ENCODE measurements around the gene PKM.
A peak's percentile ranks its signal among the peaks of the same experiment; 100 is the strongest.

Gene PKM

DNA sequence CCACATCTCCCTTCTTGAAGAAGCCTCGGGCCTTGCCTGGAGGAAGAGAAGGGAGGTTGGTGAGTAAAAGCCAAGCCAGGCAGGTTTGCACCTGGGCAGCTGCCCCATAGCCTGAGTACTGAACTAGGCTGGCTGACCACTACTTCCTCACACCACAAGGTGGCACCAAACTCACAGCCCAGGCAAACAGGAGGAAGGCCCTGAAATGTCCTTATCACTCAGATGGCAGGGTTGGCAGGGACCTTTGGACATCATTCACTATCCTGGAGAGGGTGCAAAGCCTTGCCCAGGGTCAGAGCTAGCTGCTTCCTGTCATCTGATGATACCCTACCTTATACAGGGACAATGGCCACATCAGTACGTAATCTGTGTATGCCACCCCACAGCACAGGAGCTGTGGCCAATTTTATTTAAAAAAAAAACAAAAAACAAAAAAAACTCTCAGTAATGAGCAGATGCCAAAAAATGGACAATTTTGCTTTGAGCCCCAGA lies 31.2 kb downstream of the PKM start:
- DNase-seq = peak; percentile 77

DNA sequence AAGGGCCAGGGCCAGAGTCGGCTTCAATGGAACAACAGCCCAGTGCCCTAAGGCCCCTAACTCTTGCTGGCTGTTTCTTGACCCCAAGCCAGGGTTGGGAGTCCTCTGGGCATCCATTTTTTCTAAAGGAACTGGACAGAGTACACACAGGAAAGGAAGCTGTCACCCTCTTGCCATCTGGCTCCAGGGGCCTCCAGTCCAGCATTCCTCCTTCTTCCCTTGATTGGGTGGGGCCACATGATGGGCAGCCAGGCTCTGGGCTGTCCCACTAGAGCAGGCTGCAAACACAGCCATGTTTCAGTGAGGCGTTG lies 31.8 kb downstream of the PKM start:
- no peak for DNase-seq

DNA sequence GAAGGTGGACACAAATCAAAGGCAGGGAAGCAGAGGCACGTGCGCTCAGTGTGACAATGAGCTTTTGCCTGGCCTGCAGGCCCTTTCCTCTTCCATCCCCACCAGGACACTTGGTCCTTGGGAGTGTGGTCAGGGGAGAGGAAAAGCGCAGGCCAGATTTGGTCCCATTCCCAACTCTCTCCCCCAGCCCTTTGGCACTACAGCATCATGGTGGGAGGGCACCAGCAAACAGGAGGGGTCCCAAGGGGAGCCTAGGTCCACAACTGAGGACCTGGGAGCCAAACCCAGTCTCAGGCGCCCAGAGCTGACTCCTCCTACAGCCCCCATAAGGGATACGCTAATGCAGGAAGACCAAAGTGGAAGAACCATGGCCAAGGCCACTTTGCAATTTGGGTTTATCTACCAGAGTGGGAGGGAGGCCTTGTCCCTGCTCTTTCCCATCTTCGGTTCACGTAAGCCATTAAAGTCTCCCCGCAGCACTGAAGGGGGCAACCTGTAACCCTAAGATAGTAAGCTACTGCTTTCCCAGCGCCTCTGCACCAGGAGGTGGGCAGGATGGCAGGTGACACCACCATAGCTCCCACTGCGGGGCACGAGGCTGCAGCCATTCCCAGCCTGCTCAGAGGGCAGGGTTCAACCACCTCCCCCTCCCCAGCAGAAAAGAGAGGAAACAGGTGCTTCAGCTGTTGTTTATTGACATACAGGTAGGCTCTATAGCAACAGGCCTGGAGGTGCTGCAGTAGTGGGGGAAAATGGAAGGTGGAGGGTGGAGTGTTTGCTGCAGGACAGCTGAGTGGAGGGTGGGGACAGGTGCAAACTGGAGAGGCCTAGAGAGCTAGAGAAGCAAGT lies 32.4 kb downstream of the PKM start:
- DNase-seq = no peak

GRCh38 chr15:72197460-72198355 lies 33.3 kb downstream of the PKM start, which contains the start of gene GRAMD2A:
TSS of gene GRAMD2A (minus strand) at chr15:72197787.
- DNase-seq = peak; percentile 60

DNA sequence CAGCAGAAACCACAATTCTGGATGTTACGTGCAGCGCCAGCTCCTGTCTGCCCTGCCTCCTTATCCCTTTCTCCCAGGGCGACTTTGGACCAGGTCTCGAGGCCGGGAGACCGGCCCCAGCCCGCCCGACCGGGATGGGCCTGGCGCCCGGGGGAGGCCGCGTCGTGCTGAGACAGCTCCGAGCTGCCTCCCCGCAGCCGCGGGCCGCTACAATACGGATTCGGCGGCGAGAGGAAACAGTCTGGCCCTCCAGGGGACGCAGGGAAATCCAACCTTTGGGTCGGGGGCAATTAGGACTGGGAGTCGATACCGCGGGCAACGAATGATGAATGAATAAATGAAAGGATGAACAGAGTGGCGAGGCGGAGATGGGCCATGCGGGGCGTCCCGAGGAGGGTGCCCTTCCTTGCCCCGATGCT lies 33.9 kb downstream of the PKM start:
- DNase-seq = peak; percentile 67

DNA sequence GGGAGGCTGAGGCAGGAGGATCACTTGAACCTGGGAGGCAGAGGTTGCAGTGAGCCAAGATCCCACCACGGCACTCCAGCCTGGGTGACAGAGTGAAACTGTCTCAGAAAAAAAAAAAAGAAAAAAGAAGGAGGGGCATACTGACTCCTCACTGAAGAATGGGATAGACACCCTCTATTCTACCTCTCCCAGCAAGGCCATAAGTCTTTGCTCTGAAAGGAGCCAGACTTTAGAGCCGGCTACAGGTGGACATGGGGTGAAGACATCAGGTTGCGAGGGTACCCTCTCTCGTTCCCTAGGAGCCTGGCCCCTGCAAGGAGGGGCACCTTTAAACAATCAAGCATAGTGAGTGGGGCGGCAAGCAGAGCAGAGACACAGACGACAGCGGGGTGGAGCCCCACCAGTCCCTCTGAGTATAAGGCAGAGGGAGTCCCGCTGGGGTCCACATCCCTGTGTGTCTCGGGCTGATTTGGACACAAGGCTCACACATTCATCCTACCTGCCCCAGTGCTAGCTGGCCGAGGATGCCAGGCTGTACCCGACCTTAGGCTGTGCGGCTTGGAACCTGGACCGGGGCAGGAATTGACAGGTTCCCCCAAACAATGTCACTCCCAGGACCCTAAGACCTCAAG lies 34.5 kb downstream of the PKM start:
- DNase-seq = no peak

GRCh38 chr15:72195101-72195511 lies 35.9 kb downstream of the PKM start:
- DNase-seq = no peak

DNA sequence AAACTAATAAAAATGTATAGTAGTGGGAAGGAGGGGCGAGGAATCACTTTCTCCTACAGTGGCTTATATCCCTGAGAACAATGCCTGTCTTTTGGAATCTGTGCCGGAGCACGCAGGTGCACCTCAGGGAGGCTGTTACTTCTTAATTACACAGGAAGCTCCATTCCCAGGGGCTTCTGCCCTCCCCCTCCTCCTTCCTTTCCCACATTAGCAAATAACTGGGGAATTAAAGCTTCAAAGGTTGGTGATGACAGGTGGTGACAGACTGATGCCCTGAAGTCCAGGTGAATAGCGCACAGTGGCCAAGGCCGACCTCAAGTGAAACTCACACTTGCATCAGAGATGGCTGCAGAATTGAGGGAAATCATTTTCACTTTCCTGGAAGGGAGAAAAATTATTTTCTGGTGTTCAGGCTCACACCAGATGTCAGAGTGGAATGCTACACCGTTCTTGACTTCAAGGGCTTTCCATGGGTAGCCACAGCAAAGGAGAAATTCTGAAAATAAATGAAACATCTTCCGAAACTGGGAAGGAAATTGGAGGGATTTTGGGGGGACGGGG lies 37.1 kb downstream of the PKM start:
- DNase-seq = no peak

DNA sequence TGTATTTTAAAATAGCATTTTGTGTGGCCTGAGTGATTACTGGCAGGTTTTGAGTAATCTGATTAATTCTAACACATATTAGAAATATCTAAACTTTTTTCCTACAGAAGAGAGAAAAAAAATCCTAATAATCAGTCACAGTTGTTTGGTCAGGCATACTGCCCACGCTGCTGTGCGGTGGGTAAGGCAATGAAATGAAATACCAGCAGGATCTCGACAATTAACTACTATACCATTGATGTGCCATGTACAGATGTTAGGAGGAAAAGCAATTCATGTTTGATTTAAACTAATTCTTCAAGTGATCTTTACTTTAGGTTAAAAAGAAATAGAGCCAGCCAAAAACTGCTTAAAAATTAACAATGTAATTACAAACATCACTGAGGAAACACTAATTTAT lies 38.6 kb downstream of the PKM start:
- no peak for DNase-seq

DNA sequence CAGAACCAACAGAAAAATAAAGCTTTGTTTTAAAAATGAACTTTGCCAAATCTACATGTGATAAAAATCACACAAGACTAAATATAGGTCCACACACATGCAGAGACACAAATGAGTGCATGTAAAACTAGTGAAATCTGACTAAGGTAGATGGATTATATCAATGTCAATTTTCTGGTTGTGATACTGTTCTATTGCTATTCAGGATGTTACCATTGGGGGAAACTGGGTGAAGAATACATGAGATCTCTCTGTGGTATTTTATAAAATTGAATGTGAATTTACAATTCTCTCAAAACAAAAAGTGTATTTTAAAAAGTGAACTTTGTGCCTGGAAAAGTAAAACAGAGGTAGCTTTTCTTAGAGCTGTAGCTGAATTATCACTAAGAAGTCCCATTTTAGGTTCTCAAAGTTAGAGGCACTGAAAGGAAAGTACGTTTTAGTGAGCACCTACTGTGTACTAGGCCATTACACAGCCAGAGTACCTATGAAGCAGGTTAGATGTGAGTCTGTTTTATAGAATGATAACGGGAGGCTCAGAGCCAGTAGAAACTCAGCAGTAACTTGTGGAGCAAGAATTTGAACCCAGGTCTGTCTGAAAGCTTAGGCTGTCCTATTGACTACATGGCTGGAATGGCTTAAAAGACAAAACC lies 41.6 kb downstream of the PKM start:
- DNase-seq = no peak

DNA sequence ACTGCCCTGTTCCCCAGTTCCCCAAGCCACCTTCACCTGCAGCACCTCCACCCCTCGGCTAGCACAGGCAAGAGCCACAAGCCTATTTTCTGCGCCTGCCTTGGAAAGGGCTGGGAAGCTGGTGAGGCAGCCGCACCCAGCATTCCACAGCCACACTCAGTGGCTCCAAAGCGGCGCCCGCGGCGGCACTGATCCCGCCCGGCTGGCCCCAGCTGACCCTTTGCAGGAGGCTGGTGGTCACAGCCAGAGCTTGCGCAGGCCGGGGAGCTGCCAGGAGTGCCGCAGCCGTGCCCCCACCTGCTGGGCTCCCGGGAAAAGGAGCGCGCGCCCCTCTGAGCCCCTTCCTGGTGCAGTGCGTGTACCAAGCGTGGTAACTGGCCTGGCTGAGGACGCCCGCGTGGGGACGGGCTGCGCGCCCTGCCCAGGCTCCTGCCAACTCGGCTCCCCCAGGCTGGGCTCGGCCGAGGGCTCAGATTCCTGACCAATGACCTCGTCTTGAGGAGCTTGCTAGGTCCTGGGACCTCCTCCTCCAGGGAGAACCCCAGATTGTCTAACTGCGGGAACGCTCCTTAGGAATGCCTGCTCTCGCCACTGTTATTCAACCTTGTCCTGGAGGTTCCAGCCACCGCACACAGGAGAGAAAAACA lies 46.7 kb downstream of the PKM start:
- peak; percentile 68 for DNase-seq

DNA sequence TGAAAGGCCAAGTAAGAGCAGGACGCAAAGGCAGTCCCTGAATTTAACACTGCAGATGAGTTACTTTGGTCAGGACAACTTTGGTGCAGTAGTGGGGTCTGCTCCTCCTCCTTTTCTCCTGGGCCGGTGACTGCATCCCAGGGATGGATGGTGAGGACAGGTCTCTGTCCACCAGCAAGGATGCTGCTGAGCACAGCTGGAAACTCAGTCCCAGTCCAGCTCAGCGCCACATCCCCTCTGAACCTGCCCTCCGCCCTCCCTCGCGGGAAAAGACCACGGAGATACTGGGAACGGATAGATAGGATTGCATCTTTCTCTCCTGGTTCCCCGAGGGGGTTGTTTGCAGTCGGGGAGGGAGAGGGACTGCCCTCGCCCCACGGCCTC lies 47.2 kb downstream of the PKM start:
- DNase-seq = no peak

DNA sequence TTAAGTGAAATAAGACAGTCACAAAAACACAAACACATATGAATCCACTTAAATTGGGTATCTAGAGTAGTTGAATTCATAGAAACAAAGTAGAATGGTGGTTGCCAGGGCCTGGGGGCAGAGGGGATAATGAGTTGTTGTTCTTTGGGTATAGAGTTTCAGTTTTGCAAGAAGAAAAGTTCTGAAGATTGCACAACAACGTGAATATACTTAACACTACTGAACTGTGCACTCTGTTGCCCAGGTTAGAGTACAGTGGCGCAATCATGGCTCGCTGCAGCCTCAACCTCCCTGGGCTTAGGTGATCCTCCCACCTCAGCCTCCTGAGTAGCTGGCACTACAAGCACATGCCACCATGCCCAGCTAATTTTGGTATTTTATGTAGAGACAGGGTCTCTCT lies 48.3 kb downstream of the PKM start:
- DNase-seq = no peak

GRCh38 chr15:72182244-72182643 lies 48.7 kb downstream of the PKM start:
- DNase-seq = no peak

GRCh38 chr15:72180761-72181324 lies 50.1 kb downstream of the PKM start:
- no peak for DNase-seq

GRCh38 chr15:72179950-72180581 lies 50.9 kb downstream of the PKM start:
- DNase-seq = no peak

GRCh38 chr15:72178976-72179585 lies 51.9 kb downstream of the PKM start:
- DNase-seq = no peak

GRCh38 chr15:72176743-72177142 lies 54.2 kb downstream of the PKM start:
- DNase-seq = no peak

GRCh38 chr15:72176159-72176558 lies 54.8 kb downstream of the PKM start:
- no peak for DNase-seq

DNA sequence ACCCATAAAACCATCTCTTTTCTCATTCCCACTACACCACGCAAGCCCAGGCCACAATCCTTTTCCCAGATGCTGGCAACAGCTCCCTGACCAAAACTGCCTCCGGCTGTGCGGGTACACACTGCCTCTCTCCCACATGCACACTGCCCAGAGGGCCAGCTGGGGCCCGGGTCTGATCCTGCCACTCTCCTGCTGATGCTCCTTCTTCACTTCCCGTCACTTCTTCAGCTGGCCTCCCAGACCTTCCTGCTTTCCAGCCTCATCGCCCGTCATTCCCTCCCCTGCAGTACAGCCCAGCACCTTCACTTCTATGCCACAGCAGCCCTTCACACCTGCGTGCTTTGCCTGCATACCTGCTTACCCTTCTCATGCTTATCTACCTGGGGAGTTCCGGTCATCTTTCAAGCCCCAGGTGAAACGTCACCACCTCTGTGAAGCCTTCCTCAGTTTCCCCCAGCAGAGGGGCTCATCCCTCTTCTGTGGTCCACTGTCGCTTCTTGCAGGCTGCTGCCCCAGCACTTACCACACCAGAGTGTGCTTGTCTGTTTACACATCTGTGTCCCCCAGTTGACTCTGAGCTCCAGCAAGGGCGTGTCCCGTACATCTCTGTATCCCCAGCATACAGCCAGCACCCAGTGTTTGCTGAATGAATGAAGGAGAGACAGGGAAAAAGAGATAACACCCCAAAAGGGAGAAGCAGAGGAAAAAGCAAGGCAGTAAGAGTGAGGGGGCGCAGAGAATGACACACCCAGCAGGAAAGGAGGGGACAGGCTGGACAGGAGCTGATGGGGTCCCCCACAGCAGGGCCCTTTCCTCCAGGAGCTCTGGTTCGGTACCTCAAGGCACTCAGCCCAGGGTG lies 55.6 kb downstream of the PKM start:
- no peak for DNase-seq
